22Rv1 (cell line): ENCODE results near the gene CPAMD8.

Experiments
- ZFX ChIP-seq: fragments of 450-650 bp; IDR thresholded peaks from 2 replicates; pipeline ENCODE4 v1.6.1; 2017; ENCODE audit warnings: antibody characterized with exemption, borderline replicate concordance
- TF ChIP-seq, protein P1 (sequence below): fragments of 450-650 bp; IDR thresholded peaks from 2 replicates; pipeline ENCODE4 v1.5.1; 2017; ENCODE audit warnings: mild to moderate bottlenecking

DNA sequence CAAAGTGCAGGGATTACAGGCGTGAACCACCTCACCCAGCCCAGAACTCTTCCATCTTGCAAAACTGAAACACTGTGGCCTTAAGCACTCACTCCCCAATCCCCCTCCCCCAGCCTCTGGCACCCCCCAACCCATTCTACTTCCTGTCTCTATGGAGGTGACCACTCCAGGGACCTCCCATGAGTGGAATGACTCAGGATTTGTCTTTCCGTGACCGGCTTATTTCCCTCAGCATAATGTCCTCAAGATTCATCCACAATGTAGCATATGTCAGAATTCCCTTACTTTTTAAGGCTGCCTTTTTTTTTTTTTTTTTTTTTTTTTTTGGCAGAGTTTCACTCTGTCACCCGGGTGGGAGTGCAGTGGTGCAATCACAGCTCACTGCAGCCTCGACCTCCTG, 141.4 kb downstream of the CPAMD8 start:
- TF ChIP-seq, protein P1, sequence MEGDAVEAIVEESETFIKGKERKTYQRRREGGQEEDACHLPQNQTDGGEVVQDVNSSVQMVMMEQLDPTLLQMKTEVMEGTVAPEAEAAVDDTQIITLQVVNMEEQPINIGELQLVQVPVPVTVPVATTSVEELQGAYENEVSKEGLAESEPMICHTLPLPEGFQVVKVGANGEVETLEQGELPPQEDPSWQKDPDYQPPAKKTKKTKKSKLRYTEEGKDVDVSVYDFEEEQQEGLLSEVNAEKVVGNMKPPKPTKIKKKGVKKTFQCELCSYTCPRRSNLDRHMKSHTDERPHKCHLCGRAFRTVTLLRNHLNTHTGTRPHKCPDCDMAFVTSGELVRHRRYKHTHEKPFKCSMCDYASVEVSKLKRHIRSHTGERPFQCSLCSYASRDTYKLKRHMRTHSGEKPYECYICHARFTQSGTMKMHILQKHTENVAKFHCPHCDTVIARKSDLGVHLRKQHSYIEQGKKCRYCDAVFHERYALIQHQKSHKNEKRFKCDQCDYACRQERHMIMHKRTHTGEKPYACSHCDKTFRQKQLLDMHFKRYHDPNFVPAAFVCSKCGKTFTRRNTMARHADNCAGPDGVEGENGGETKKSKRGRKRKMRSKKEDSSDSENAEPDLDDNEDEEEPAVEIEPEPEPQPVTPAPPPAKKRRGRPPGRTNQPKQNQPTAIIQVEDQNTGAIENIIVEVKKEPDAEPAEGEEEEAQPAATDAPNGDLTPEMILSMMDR = no peak
- no peak for TF ChIP-seq ZFX
